Measurements from ENCODE around the gene SLC35F4.

DNA sequence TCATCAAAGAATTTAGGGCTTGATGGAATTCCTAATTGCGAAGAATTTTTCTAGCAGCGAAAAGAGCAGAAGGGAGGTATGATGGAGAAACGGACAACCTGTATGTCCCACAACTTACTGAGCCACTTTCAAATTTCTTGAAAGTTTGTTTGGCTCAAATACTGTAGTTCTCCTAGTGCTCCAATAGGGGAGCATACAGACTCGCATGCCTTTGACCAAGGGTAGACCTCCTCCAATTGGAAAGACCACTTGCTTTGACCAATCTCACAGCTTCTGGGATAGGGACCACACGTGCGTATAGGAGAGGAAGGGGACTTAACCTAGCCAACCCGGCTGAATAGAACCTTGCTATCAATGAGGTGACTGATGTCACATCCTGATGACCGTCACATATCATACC is 28.6 kb downstream of the SLC35F4 start:
- TF ChIP-seq, protein P1, sequence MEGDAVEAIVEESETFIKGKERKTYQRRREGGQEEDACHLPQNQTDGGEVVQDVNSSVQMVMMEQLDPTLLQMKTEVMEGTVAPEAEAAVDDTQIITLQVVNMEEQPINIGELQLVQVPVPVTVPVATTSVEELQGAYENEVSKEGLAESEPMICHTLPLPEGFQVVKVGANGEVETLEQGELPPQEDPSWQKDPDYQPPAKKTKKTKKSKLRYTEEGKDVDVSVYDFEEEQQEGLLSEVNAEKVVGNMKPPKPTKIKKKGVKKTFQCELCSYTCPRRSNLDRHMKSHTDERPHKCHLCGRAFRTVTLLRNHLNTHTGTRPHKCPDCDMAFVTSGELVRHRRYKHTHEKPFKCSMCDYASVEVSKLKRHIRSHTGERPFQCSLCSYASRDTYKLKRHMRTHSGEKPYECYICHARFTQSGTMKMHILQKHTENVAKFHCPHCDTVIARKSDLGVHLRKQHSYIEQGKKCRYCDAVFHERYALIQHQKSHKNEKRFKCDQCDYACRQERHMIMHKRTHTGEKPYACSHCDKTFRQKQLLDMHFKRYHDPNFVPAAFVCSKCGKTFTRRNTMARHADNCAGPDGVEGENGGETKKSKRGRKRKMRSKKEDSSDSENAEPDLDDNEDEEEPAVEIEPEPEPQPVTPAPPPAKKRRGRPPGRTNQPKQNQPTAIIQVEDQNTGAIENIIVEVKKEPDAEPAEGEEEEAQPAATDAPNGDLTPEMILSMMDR (IDR thresholded peaks at IDR 0.05; ENCODE audit: low read length) = no peak
- no peak for TF ChIP-seq EZH2 (optimal IDR thresholded peaks at IDR 0.05; ENCODE audit: low read depth, low read length)

Measured in MM.1S (cell line).